ENCODE measurements around the gene PEBP1. TPM values are rescaled to one million over a fixed set of nuclear protein-coding genes. Genes with fewer than 3 reads are reported as not detected.

PEBP1 gene
- total and polyA plus RNA-seq, 2 experiments from 2014 or later, result 598 to 685 TPM

Other genes with a start within 250 kb of the PEBP1 start
- 0.32 and 0.37 TPM in 2 replicates for gene KSR2, start 167.1 kb upstream of the PEBP1 start, total RNA-seq
- gene KSR2, start 167.1 kb upstream of the PEBP1 start, polyA plus RNA-seq, result 0.22 and 0.46 TPM in 2 replicates
- gene RFC5, start 119.4 kb upstream of the PEBP1 start, total RNA-seq, result 16.3 and 18.6 TPM in 2 replicates
- gene RFC5, start 119.4 kb upstream of the PEBP1 start, polyA plus RNA-seq, result 12.6 and 17.3 TPM in 2 replicates
- 86.2 and 99.5 TPM in 2 replicates for gene WSB2, start 74.9 kb upstream of the PEBP1 start, total RNA-seq
- gene WSB2, start 74.9 kb upstream of the PEBP1 start, polyA plus RNA-seq, result 45.4 and 51.5 TPM in 2 replicates
- 21.0 and 22.8 TPM in 2 replicates for gene VSIG10, start 32.1 kb upstream of the PEBP1 start, total RNA-seq
- 12.0 and 14.6 TPM in 2 replicates for gene VSIG10, start 32.1 kb upstream of the PEBP1 start, polyA plus RNA-seq
- gene TAOK3, start 236.8 kb downstream of the PEBP1 start, total RNA-seq, result 19.1 and 20.0 TPM in 2 replicates
- 28.7 and 38.4 TPM in 2 replicates for gene TAOK3, start 236.8 kb downstream of the PEBP1 start, polyA plus RNA-seq
- gene SUDS3, start 240.4 kb downstream of the PEBP1 start, total RNA-seq, result 40.0 and 43.4 TPM in 2 replicates
- 21.1 and 24.0 TPM in 2 replicates for gene SUDS3, start 240.4 kb downstream of the PEBP1 start, polyA plus RNA-seq

All from hepatocyte (in vitro differentiated cells).